ENCODE results near the gene HLF.

HLF gene

GRCh38 chr17:55368706-55369105 lies 103.9 kb downstream of the HLF start:
- no peak for DNase-seq

All from CD4-positive, alpha-beta T cell treated with Interleukin-4 for 1 hour (primary cell).